Muscle layer of duodenum (tissue), 2 donors: ENCODE measurements around the gene HNRNPF.

Source experiments
- H3K27ac ChIP-seq: one replicate; pipeline ENCODE4 v1.7.0; 2013; ENCODE audit warnings: mild to moderate bottlenecking, low read length
- H3K27me3 ChIP-seq: one replicate; pipeline ENCODE4 v1.7.0; 2013; ENCODE audit warnings: low read depth, mild to moderate bottlenecking, control low read depth, low read length
- H3K36me3 ChIP-seq, 2 donors: one replicate each; pipeline ENCODE4 v1.7.0; 2013; ENCODE audit warnings: low read length in 2 of 2, control low read depth in 1 of 2, mild to moderate bottlenecking in 1 of 2; ENCODE audit not compliant: insufficient read depth in 2 of 2, control insufficient read depth in 1 of 2
- H3K4me1 ChIP-seq, 2 donors: one replicate each; pipeline ENCODE4 v1.7.0; 2013; ENCODE audit warnings: low read length in 2 of 2, mild to moderate bottlenecking in 2 of 2, control low read depth in 1 of 2, moderate library complexity in 1 of 2; ENCODE audit not compliant: insufficient read depth in 2 of 2, control insufficient read depth in 1 of 2
- H3K4me3 ChIP-seq, 2 donors: one replicate each; pipeline ENCODE4 v1.7.0; 2013; ENCODE audit warnings: low read length in 2 of 2, low read depth in 1 of 2, mild to moderate bottlenecking in 1 of 2
- H3K9me3 ChIP-seq, 2 donors: one replicate each; pipeline ENCODE4 v1.7.0; 2013; ENCODE audit warnings: low read length in 2 of 2, control low read depth in 1 of 2, mild to moderate bottlenecking in 1 of 2; ENCODE audit not compliant: control insufficient read depth in 1 of 2
- donor health status: healthy.

Gene HNRNPF

DNA sequence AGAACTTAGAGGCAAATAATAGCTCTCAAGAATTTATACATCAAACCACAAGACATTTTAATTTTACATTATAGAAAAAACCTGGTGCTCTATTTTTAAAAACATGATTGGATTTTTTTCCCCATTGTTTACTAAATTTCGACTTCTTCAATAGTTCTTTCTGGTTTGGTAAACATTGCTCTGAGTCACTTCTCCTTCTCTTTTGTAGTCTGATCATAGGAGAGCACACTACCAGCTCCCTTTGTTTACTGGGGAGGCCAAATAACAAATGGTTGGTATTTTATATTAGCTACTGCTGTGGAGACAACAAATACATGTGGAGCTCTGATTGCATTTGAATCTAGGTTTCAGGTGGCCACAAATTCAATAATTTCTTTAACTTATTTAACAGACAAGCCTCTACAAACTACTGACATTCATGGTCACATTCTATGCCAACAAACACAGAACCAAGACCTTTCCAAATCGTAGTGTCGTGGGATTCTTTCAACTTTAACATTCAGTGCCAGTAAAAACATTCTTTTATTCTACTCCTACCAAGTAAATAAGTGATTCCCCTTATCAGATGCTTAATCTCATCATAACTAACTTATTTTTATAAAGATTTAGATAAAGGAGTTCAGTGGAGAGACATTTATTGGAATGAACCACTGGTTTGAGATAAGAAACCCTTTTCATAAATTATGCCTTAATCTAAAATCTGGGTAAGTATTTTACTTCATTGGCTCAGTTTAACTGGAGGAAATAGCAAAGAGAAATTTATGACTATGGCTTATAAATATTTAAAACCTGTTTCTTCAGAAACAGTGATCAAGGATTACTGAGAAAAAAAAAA lies 55.3 kb downstream of the HNRNPF start:
- Histone ChIP-seq H3K9me3 (no peaks in the 10 kb centered on the region), H3K4me1 (no peaks in the 10 kb centered on the region), H3K4me3 (no peak overlapping the region), H3K27ac (no peak overlapping the region), H3K27me3 (peaks cover 12% of the 10 kb centered on the region), H3K36me3 (no peaks in the 10 kb centered on the region)

DNA sequence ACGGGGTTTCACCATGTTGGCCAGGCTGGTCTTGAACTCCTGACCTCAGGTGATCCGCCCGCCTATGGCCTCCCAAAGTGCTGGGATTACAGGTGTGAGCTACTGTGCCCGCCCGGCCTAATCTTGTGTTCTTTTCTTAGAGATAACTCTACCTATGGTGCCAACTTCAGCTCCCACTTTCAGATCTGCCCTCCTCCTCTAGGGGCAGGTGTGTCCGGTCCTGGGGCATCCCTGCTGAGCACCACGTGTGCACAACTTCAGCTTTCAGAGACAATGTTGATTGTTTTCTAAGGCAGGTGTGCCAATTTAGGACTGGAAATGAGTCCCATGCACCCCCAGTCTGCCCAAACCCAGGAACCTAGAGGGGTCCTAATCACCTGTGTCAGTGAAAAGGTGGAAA lies 56.0 kb downstream of the HNRNPF start:
- Histone ChIP-seq H3K4me1 (no peaks in the 10 kb centered on the region), H3K27ac (no peak overlapping the region), H3K4me3 (no peak overlapping the region), H3K27me3 (peaks cover 12% of the 10 kb centered on the region), H3K36me3 (no peaks in the 10 kb centered on the region), H3K9me3 (no peaks in the 10 kb centered on the region)

DNA sequence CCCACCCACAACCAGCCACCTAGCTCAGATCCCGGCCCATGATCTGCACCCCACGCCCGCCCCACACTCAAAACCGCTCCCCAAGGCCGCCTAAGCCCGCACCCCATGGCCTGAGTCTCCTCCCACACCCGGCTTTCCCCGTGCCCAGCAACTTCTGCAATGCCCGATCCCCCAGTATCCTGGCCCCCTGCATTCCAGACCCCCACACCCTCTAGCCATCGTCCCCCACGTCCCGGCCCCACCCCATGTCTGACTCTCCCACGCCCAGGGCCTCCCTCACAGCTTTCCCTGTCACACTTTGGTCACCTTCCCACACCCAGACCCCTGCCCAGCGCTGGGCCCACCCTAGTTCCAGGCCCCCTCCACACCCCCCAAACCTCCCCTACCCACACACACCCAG lies 57.7 kb downstream of the HNRNPF start:
- Histone ChIP-seq H3K9me3 (no peaks in the 10 kb centered on the region), H3K36me3 (no peaks in the 10 kb centered on the region), H3K4me1 (no peaks in the 10 kb centered on the region), H3K27me3 (peaks cover 12% of the 10 kb centered on the region), H3K27ac (no peak overlapping the region), H3K4me3 (no peak overlapping the region)

DNA sequence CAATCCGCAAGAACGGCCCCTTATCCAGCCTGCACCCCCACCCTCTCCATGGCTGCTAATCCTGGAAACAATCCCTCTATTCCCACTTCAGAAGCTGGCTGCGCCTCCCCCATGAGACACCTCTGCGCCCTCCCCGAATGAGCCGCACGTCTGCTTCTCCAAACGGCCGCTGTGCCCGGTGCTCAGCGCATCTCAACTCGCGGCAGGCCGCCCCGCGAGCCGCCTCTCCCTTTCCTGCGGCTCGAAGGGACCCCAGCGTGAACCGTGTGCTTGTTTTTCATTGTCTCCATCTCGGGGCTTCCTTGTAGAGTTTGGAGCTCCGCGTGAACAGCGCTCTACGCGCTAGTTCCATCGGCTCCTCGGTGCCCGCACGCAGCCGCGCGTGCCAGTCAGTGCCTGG lies 58.3 kb downstream of the HNRNPF start:
- Histone ChIP-seq H3K27ac (no peak overlapping the region), H3K4me1 (no peaks in the 10 kb centered on the region), H3K27me3 (peaks cover 12% of the 10 kb centered on the region), H3K9me3 (no peaks in the 10 kb centered on the region), H3K36me3 (no peaks in the 10 kb centered on the region), H3K4me3 (no peak overlapping the region)

DNA sequence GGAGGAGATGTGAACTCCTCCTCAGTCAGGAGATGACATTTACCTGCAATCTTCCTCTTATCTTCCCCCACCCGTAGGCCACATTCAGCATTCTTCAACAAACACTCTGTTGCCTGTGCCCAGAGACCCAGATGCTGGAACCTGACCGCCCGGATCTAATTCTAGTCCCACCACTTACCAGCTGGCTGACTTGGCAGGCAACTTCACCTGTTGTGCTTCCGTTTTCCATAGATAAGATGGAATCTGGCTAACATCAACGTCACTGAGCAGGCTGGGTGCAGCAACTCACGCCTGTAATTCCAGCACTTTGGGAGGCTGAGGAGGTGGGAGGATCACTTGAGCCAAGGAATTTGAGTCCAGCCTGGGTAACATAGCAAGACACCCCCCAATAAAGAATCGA lies 58.8 kb downstream of the HNRNPF start:
- Histone ChIP-seq H3K36me3 (no peaks in the 10 kb centered on the region), H3K4me3 (no peak overlapping the region), H3K27ac (no peak overlapping the region), H3K4me1 (no peaks in the 10 kb centered on the region), H3K27me3 (peaks cover 12% of the 10 kb centered on the region), H3K9me3 (no peaks in the 10 kb centered on the region)

DNA sequence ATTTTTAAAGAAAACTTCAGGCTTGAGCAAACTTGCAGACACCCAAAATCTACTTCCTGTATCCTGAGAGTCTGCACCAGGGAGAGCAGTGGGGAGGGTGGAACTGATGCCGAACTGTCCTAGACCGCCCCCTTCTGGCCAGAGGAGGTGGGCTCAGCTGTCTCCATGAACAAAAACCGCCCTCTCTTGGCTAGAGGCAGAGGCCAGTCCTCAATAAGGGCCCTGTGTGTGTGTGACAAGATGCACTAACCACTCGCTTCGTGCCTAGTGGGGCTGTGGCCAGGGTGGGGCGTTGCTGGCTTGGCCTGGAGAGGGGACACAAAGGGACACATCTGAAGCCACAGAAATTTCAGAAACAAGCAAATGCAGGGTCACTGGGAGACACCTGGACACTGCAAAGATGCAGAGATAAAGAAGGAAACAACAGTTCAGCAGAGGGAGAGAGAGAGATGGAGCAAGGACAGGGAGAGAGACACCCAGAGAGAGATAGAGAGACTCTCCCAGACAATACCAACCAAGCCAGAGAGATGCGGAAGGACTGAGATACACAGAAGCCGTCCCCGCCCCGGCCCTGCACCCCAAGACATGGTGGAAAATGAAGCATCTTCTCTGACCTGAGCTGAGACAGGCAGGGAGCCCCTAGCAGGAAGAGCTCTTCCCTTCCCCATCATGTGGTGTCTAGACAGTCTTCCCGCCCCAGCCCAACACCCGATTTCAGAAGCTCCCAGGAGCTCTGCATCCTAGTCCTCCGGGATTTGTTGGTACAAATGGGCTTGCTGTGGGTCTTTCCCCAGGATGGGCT lies 60.3 kb downstream of the HNRNPF start:
- H3K27ac ChIP-seq: no peak overlapping the region
- H3K4me1 ChIP-seq: no peaks in the 10 kb centered on the region
- no peaks in the 10 kb centered on the region for H3K36me3 ChIP-seq
- no peaks in the 10 kb centered on the region for H3K9me3 ChIP-seq
- H3K27me3 ChIP-seq: peaks cover 12% of the 10 kb centered on the region
- H3K4me3 ChIP-seq: no peak overlapping the region

DNA sequence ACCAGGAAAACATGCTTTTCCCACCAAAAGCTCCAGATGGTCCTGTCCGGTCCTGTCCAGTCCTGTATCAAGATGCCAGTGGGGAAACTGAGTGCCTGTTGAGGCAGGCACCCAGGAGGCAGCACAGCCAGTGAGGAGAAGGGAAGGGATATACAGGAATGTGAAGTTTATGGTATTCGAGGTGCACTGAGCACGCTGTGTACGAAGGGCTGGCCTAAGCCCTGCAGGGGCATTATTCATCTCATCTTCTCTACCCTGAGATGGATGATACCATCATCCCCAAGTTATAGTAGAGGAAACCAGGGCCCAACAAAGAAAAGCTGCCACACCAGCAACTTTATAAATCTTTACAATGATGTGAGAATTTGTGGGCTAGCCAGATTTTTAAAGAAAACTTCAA lies 61.0 kb downstream of the HNRNPF start:
- Histone ChIP-seq H3K9me3 (no peaks in the 10 kb centered on the region), H3K4me1 (no peaks in the 10 kb centered on the region), H3K27ac (no peak overlapping the region), H3K27me3 (peaks cover 12% of the 10 kb centered on the region), H3K4me3 (no peak overlapping the region), H3K36me3 (no peaks in the 10 kb centered on the region)

DNA sequence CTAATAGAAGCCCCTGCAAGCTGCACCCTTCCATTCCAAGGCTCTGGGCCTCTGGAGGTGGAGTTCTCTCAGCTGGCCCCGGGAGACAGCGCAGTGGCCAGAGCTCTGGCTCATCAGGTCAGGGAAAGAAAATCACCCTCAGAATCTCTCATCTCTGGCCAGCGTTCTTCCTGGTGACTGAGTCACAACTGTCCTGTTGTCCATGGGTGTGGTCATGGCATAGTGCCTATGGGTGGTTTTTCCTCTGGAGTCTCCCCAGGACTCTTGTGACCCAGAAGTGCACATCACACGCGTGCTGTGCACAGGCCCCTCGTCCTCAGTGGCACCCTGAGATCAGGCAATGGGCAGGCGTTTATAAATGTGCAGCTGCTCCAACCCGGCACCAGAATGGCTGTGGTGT lies 64.9 kb downstream of the HNRNPF start:
- no peaks in the 10 kb centered on the region for H3K9me3 ChIP-seq
- no peak overlapping the region for H3K27ac ChIP-seq
- no peak overlapping the region for H3K4me3 ChIP-seq
- H3K27me3 ChIP-seq: no peaks in the 10 kb centered on the region
- no peaks in the 10 kb centered on the region for H3K4me1 ChIP-seq
- no peaks in the 10 kb centered on the region for H3K36me3 ChIP-seq

DNA sequence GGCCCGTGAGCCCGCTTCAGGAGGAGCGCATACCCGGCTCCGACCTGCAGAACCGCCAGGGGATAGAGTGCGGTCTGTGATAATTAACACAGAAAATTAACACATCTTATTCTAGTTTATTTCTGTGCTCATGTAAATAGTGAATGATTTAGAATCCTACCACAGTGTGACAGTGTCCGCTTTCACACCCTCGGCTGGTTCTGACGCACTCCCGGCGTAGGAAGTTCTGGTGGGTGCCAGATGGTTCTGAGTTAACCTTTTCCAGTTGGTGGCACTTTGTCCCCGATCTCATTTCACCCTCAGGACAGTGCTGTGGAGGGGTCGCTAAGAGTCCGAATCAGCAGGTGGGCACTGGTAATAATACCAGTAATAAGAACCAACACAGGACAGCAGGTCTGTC lies 65.9 kb downstream of the HNRNPF start:
- Histone ChIP-seq H3K9me3 (no peaks in the 10 kb centered on the region), H3K27ac (no peak overlapping the region), H3K4me3 (no peak overlapping the region), H3K27me3 (no peaks in the 10 kb centered on the region), H3K4me1 (no peaks in the 10 kb centered on the region), H3K36me3 (no peaks in the 10 kb centered on the region)

DNA sequence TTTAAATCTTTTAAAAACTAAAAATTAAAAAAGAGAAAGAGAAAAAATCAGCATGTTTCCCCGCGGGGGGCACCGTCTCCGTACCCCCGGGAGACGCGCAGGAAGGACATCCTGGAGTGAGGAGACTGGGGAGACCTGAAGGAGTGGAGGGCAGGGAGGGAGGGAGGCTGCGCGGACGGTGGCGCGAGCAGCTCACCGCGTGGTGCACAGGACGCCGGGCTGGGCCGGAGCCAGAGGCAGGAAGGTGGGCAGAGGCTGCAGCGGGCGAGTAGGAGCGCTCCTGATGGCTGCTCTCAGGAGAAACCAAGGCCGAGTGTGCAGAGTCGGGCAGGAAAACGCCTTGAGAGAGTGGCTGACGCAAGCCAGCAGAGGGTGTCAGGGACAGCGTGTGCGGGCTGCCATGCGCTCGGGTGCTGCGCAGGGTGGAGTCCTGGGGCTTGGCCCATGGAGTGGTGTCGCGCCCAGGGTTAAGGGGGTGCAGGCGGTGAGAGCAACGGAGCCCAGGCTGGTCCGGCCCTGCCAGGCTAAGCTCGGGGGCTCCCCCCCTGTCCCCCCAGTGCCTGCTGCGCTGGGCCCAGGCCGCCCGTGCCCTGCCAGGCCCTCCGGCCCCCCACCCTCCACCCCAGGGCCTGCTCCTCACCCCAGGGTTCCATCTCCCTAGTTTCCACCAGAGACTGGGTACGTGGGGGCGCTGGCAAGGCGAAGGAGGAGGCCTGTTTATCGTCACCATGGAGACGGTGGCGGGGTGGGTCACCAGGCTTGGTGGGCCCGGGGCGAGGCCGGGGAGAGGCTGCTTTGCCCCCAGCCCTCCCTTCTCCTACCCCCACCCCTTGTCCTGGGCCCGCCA lies 66.5 kb downstream of the HNRNPF start:
- Histone ChIP-seq H3K4me3 (no peak overlapping the region), H3K27ac (no peak overlapping the region), H3K27me3 (no peaks in the 10 kb centered on the region), H3K4me1 (no peaks in the 10 kb centered on the region), H3K9me3 (no peaks in the 10 kb centered on the region), H3K36me3 (no peaks in the 10 kb centered on the region)

DNA sequence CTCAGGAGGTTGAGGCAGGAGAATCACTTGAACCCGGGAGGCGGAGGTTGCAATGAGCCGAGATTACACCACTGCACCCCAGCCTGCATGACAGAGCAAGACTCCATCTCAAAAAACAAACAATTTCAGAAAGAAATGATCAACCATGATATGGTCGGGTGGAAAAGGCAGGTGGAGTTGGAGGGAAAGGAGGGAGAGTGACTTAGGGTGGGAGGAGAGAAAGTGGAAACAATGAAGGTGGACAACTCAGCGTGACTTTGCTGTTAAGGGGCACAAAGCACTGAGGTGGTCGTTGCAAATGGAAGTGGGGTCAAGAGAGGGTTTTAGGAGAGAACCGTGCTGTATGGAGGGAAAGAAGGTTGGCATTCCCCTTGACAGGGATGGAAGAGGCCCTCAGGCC lies 67.5 kb downstream of the HNRNPF start:
- no peak overlapping the region for H3K27ac ChIP-seq
- H3K4me1 ChIP-seq: no peaks in the 10 kb centered on the region
- H3K36me3 ChIP-seq: no peaks in the 10 kb centered on the region
- H3K27me3 ChIP-seq: no peaks in the 10 kb centered on the region
- H3K4me3 ChIP-seq: no peak overlapping the region
- H3K9me3 ChIP-seq: no peaks in the 10 kb centered on the region
